HG03457 (cell line): Measurements from ENCODE around the gene RNF150.

Source experiments
- ATAC-seq: cut with Tn5 transposase; IDR thresholded peaks from one replicate; pipeline ENCODE4 v1.9.1; 2021; ENCODE audit warnings: moderate number of reproducible peaks; ENCODE audit not compliant: unreplicated experiment

Gene RNF150

DNA sequence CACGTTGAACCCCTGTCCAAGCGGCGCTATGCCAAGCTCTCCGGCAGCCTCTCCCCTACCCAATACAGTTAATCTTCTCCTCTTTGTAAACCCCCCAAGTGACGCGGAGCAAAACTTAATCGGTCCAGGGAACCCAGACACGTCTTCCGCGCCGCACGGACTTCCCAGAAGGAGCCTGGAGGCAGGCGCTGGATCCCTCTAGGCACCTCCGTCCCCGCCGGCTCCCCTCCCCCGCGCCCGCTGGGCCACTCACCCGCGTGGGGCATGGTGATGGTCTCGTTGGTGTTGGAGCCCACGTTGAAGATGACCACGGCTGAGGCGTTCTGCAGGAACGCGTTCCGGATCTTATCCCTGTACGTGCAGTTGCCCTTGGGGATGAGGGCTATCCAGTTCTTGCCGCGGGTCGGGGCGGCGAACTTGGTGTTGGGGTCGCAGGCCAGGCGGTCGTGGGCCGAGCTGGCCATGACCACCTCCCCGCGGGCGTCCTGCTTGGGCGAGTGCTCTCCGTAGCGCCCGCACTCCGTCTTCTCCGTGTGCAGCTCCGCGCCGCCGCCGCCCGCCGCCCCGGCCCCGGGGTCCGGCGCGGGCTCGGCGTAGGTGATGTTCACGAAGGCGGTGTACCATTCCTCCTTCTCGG lies 1.1 kb downstream of the RNF150 start:
- ATAC-seq: no peak

DNA sequence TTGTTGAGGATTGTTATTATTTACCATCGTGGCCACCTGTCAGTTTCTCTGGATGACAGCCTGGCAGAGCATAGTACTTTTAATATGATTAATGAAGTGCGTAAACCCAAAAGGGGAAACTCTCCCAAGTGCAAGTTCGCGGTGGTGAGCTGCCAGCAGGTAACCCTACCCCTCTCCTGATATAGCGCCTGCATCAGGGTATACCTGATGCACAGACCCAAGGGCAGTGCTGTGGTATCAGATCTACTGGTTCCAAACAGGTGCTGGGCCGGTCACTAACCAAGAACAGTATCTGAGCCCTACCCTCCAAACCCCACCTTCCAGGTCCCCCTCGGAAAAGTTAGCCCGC lies 1.6 kb downstream of the RNF150 start:
- ATAC-seq: no peak

DNA sequence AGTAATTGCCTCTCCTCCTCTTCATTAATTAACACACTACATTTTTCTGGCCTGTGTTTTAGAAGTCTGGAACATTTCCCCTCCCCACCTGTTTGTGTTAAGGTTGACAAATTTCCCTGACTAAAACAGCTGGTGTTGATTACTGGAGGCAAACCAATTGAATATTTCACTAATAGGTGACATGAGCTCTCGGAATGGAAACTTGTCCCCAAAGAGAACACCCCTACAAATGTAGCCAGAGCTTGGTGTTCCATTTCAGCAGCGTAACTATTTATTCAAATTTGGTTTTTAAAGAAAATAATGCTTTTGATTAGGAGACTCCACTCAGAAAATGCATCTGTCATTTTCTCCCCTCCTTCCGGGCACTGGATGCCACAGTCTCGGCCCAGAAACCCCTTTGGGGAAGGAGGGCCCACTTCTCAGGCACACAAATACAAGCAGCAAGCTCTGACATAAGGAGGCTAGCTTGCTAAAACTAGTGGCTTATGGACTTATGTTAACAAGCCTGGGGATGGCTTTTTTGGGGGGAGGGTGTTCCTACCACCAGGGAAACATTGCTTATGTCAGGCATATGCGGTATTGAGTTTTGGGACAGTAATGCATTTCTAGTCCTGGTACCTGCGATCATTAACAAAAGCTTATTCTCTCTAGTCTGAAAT lies 2.2 kb downstream of the RNF150 start:
- ATAC-seq: no peak

DNA sequence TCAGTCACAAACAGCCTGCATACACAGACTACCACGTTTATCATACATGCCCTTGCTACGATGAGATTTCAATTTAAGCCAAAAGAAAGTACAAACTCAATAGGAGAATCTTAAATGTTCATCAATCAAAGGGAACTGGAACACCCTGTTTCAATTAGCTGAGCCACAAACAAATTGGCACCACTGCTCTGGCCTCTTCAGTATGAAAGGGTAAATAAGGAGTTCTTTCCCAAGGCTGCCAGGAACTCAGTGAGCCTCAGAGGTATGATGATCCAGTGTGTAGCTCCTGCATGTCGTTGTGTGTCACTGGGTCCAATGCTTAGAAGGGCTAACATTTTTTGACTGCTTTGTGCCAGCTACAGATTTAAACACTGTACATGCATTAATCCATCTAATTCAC lies 5.4 kb downstream of the RNF150 start:
- ATAC-seq: no peak

DNA sequence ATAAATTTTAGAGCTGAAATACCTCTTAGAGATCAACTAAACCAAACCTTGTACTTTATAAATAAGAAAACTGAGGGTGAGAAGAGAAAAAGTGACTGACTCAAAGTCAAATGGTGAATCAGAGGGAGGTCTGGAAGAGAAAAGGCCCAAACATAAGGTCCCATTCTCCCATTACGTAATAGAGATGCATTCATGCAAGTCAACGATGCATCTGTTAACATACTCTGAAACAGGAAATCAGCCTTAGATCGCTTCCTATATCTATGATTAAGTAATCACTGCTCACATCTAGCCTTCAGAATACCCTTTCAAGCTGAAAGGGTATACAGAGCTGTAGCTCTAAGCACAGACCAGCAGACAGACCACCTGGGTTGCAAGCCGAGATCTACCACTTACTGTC lies 6.5 kb downstream of the RNF150 start:
- ATAC-seq: no peak

DNA sequence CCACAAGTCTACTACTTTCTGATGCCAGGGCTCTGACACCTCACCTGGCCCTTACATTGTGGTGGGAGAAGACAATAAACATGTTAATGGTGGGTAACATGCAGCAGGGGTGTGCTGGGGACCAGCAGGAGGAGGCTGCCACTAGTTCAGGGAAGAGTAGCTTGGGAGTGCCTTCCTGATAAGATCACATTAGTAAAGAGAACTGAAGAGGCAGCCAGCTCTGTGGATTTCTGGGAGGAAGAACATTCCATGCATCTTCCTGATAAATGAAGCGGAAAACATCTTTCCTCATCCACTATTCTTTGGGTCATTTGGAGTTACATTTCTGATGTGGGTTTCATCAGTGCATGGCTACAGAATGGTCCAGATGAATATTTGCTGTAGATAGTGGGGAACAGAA lies 9.0 kb downstream of the RNF150 start:
- ATAC-seq: no peak

DNA sequence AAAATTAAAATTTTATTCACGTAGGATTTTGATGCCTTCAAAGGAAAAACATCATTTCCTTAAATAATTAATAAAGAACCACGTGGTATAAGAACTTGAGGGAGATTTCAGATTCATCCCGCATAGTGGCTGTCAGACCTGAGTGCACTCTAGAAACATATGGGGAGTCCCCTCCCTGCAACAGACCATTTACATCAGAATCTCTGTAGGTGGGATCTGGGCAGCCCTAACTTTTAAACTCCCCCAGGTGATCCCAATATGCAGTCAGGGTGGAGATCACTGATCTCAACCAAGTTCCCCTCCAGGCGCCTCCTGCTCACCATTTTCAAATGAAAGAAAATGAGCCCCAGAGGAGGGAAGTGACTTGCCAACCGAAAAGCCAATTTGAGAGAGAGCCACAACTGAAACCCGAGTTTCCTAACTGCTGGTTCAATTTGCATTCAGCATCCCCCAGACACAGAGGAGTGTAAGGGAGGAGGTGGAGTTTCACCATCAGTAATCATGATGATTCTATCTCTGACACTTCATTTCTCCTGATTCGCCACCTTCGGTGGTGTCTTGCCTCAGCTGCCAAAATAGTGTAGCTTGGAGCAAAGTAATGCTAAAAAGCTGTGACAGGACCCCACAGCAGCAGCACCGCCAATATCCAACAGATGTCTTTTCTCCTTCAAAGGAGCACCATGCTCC lies 11.4 kb downstream of the RNF150 start:
- ATAC-seq: no peak

DNA sequence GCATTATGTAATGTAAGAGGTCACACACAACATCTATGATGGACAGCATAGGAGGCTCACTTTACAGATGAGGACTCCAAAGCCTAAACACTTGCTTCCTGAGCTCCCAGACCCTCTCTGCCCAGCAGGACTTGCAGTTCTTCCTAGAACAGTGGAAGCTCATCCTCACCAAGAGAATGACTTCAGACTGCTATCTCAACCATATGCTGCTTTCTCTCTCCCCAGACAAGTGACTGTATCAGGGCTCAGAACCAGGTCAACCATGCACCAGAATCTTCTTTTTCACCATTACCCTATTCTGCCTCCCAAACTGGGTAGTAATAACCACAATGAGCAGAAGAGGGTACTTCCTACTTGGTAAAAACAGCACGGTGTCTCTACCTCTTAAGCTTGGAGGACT lies 12.2 kb downstream of the RNF150 start:
- ATAC-seq: no peak

DNA sequence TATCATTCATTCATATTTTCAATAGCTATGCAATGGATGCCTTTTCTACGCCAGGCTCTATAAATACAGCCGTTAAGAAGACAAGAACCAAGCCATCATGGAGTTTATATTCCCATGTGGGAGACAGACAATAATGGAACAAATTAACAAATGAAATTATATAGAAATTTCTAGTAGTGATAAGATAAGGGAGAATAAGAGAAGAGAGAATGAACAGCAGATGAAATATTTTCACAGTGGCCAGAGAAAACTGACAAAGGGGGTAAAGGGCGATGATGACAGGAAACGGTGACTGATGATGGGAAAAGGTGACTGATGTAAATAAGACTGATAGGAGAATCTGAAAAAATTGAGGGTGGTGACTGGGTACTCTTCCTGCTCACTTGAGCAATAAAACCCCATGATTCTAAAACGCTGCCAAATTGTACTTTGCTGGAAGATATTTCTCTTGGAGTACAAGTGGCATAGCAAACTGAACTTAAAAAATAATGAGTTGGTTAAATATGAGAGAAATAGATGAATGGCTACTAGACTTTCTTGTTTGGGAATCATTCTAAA lies 13.2 kb downstream of the RNF150 start:
- ATAC-seq: no peak

DNA sequence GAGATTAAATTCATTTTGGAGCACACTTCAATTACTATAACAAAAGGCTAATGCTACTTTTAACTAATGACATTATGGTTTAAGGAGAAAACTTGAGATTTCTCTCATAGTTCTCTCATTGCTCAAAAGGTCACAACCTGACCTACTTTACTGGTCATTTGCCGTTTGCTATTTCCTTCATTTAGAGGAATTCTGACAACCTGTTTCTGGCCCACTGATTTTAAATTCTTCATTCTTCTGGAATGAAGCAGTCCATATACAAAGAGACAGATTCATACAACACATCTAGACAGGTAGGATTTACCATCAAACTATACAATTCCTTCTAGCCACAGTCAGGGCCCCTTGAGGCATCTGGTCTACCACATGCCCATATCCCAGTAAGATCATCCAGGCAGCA lies 14.2 kb downstream of the RNF150 start:
- ATAC-seq: no peak

DNA sequence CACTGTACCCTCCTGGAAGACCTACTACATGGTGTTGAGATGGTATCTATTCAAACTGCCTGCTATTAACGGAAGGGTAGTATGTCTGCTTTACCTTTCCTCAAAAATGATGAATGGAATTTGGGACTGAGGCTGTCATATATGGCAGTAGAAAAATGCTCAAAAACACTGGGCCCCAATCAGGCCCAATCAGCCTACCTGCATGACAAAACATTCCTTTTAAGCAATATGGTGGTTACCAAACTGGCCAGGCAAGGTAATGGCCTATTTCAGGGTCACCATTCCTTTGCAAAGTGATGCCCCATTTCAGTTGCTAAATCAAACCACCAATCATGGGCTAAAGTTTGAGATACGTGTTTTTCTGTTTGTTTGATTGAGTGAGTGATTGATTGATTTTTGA lies 14.9 kb downstream of the RNF150 start:
- no peak for ATAC-seq

DNA sequence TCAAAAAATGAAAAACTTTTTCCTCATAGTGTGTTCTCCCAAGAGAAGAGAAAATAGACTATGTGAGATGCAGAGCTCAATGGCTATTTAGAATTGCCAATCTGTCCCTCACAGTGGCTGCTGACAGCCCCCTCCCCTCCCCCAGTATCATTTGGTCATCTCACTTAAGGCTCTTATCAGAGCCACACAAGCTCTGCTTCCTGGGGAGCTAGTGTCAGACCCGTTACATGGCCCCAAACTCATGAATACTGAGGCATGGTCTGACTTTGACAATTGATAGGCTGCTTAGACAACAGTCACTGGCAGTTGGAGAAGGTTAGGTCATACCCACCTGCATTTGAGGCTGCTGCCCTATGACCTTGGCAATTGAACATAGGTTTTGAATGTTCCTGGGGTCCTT lies 15.3 kb downstream of the RNF150 start:
- no peak for ATAC-seq

DNA sequence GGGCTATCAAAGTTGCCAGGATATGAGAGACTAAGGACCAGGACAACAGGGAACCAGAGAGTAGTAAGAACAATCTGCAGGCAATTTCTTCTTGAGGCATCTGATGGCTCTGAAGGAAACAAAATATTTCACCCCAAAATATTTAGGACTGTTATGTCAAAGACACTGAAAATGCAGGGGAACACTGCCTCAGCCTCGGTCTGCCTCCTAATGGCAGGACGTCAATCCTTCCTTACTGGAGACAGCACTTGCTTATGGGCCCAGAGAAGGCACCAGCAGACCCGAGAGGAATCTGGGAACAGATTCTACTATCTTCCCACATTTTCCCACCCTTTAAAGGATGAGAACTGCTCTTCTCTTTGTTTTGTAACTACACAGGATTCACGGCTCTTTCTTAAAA lies 23.3 kb downstream of the RNF150 start:
- no peak for ATAC-seq

DNA sequence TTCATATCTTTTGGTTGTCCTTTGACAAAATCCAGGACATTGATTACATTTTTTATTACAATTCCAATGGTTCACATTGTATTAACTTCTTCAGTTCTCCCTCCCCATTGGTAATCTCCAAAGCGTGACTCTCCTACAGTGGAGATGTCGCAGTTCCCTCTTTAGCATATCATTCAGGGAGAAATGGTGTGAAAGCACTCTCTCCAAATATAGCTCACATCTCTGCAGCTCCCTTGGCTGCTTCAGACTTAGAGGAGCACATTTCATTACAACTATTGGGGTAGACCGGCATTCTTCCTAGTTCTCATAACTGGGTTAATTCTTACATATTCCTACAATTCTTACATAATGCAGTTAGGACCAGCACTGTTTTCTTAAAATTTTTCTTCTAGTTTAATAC lies 25.3 kb downstream of the RNF150 start:
- no peak for ATAC-seq

DNA sequence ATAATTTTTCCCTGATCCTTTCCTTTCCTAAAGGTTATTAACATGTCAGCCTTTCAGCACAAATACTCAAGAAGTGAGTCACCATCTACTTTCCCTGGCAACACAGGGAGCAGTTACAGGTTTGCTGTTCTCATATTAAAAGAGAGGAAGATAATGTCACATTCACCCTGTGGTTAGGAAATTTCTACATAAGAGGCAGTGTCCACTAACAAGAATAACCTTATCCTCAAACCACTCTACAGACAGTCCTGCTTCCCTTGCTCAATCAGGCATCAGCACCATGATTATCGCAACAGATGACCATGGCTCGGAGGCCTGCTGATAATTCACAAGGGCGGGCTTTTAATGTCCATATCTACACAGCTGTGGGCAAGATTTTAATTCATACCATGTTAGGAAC lies 30.9 kb downstream of the RNF150 start:
- no peak for ATAC-seq

DNA sequence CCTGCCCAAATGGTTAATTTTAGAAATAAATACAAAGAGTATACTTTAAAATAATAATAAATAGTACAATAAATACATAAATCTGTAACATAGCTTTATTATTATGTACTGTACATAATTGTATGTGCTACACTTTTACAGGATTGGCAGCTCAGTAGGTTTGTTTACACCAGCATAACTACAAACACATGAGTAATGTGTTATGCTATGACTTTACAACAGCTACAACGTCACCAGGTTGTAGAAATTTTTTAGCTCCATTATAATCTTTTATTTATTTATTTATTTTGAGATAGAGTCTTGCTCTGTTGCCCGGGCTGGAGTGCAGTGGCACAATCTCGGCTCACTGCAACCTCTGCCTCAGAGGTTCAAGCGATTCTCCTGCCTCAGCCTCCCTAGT lies 31.8 kb downstream of the RNF150 start:
- no peak for ATAC-seq

DNA sequence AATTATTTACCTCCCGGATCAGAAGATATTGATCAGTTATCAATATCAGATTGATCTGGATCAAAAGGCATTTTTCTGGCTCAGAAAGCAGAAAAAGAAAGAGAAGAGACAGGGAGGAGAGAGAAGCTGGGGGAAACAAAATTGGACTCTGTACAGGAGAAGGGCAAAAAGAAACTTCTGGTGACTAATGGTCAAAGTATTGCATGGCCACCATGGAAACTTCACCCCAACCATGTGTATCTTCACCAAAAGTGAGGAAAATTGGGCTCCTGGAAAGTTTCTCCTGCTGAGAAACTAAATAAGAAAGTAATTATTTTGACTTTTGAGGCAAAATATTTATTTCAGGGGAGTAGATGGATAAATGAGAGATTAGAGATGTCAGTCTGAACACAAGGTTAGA lies 33.9 kb downstream of the RNF150 start:
- no peak for ATAC-seq

DNA sequence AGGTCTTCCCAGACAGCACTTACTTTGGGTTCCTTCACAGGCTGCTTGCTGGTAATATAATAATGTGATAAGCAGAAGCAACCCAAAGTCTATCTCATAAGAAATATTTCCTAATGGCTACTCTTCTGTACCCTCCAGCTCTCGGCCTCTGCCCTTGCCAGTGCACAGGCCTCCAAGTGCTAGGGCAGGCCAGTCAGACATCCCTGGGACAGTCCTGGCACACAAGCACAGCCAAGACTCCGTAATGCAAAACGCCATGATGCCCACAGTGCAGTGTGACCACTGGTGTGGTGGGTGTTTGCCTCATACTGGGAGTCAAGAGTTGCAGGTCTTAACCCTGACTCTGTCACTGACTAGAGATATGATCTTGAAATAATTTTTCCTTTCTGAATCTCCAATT lies 35.1 kb downstream of the RNF150 start:
- ATAC-seq: no peak

DNA sequence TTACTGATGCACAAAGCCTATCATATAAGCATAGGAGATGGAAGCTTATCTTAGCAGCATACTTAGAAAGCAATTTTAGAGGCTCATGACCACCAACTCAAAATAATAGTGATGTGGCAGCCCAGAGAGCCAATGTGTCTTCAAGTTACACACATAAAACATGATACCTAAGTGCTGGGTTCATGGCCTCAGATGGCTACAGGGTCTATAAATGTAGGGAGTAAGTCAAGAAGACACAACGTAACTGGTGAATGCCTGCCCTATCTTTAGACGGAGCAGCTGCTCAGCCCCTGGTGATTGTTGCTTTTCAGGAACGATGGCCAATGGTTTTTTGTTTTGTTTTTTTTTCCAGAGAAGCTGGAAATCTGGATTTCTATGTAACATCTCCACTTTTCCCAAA lies 42.8 kb downstream of the RNF150 start:
- no peak for ATAC-seq

DNA sequence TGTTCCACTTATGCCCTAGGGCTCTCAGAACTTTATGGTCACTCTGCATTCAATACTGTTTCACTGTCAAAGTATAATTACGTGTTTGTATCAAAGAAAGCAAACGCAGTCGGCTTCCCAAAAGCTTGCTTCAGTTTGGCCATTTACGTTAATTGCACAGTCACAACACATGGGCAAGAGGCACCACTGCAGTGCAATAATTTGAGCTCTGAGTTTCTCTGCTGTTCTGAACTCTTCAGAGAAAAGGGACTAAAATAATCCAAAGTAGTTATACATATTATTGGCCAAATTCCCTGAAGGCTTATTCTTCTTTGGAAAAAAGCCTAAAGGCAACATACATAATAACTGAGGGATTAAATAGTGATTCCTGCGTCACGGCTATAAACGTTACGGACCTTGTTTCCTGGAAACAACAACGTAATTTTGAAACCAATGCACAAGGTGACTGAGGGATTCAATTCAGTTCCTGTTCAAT lies 51.3 kb downstream of the RNF150 start:
- no peak for ATAC-seq

DNA sequence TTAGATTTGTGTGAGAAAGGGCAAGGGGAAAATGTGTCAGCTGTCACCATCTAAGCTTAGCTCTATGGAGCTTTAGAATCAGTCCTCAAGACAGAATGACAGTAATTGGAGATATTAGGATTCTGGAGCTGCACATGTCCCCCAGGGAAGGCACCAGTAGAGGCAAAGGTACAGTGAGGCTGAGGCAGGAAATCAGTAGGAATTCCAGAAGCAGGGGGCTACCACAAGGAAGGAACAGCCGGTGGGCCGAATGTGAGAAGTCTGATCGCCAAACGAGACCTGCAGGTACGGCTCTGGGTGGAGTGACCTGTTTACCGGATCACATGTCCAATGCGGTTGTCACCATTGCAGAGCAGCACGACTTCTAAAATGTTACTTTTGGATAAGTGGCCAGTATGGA lies 52.6 kb downstream of the RNF150 start:
- ATAC-seq: no peak

DNA sequence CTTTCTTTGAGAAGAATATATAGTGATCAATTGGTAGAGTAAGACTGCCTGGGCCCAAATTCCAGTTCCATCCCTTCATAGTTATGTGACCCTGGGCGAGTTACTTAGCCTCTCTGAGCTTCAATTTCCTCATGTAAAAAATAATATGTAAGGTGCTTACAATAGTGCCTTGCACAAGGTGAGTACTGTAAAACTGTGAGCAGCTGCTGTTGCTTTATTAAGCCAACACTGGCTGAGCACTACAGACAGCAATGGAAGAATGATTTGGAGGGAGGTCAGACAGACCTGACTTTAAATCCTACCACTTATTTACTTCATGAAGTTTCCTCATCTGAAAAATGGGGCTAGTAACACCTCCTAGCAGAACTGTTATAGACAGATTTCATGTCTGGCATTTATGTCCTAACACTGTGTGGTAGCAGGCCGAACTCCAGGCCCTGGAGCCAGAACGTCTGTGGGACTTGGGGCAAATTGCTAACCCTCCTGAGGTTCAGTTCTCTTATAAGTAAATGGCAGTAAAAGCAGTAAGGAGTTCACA lies 53.8 kb downstream of the RNF150 start:
- ATAC-seq: no peak
